Measurements from ENCODE around the gene GFOD2.

Gene GFOD2

DNA sequence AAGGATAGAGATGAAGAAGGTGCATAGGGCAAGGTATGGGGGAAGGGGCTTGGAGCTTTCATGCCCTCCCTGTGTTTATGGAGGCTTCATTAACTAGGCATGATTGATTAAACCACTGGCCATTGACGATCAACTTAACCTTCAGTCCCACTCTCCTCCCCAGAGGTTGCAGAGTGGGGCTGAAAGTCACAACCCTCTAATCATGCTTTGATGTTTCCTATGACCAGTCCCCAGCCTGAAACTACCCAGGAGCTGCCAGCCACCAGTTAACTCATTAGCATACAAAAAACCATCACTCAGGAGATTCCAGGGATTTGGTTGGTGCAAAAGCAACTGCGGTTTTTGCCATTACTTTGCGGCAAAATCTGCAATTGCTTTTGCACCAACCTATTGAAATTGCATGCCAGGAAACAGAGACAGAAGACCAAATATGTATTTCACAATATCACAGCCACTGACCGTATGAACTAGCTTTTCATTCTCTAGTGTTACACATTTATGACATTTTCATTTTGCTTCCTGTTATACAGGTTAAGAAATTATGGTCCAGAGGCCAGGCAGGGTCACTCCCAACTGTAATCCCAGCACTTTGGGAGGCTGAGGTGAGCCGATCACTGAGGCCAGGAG, 5.4 kb downstream of the GFOD2 start:
- H3K4me3 ChIP-seq (ENCODE audit: low read length) = no peak overlapping the region
- no peak overlapping the region for H3K27ac ChIP-seq (ENCODE audit: low read depth, low read length)
- H3K36me3 ChIP-seq (ENCODE audit: control insufficient read depth, insufficient read depth, low read length) = no peaks in the 10 kb centered on the region
- H3K4me1 ChIP-seq (ENCODE audit: control insufficient read depth, insufficient read depth, low read length) = peaks cover 4% of the 10 kb centered on the region
- H3K27me3 ChIP-seq (ENCODE audit: control insufficient read depth, insufficient read depth, low read length) = no peaks in the 10 kb centered on the region
- H3K9ac ChIP-seq (ENCODE audit: low read length) = no peak overlapping the region

DNA sequence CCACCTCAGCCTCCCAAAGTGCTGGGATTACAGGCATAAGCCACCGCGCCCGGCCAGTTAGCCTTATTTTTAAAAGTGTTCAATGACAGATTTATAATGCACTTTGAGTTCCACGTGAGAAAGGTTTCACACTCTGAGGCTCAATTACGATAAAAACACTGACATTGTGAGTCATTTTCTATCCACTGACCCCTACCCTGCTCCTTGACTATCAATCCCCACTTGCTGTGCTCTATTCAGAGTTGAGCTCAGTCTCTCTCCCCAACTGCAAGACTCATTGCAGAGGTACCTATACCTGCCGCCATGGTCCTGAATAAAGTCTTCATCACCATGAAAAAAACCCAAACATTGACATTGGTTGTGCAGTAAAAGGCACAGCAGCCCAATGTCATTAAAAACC, 8.5 kb downstream of the GFOD2 start:
- H3K36me3 ChIP-seq (ENCODE audit: control insufficient read depth, insufficient read depth, low read length) = no peaks in the 10 kb centered on the region
- H3K4me1 ChIP-seq (ENCODE audit: control insufficient read depth, insufficient read depth, low read length) = no peaks in the 10 kb centered on the region
- H3K27ac ChIP-seq (ENCODE audit: low read depth, low read length) = no peak overlapping the region
- no peak overlapping the region for H3K4me3 ChIP-seq (ENCODE audit: low read length)
- H3K27me3 ChIP-seq (ENCODE audit: control insufficient read depth, insufficient read depth, low read length) = no peaks in the 10 kb centered on the region
- H3K9ac ChIP-seq (ENCODE audit: low read length) = no peak overlapping the region

- Histone ChIP-seq H3K4me1 (ENCODE audit: control insufficient read depth, insufficient read depth, low read length) (no peaks in the 10 kb centered on the region), H3K27me3 (ENCODE audit: control insufficient read depth, insufficient read depth, low read length) (no peaks in the 10 kb centered on the region), H3K9ac (ENCODE audit: low read length) (no peak overlapping the region), H3K4me3 (ENCODE audit: low read length) (no peak overlapping the region), H3K27ac (ENCODE audit: low read depth, low read length) (no peak overlapping the region), H3K36me3 (ENCODE audit: control insufficient read depth, insufficient read depth, low read length) (no peaks in the 10 kb centered on the region)
These were observed 10.1 kb downstream of the GFOD2 start for GRCh38 chr16:67709050-67709449.

GRCh38 chr16:67708368-67708771, 10.7 kb downstream of the GFOD2 start:
- Histone ChIP-seq H3K27me3 (ENCODE audit: control insufficient read depth, insufficient read depth, low read length) (no peaks in the 10 kb centered on the region), H3K4me3 (ENCODE audit: low read length) (no peak overlapping the region), H3K27ac (ENCODE audit: low read depth, low read length) (no peak overlapping the region)

GRCh38 chr16:67707790-67708189, 11.3 kb downstream of the GFOD2 start:
- Histone ChIP-seq H3K36me3 (ENCODE audit: control insufficient read depth, insufficient read depth, low read length) (no peaks in the 10 kb centered on the region), H3K4me1 (ENCODE audit: control insufficient read depth, insufficient read depth, low read length) (no peaks in the 10 kb centered on the region), H3K27ac (ENCODE audit: low read depth, low read length) (no peak overlapping the region), H3K9ac (ENCODE audit: low read length) (no peak overlapping the region), H3K27me3 (ENCODE audit: control insufficient read depth, insufficient read depth, low read length) (no peaks in the 10 kb centered on the region), H3K4me3 (ENCODE audit: low read length) (no peak overlapping the region)

More at GRCh38 chr16:67708368-67708771, 10.7 kb downstream of the GFOD2 start:
- no peaks in the 10 kb centered on the region for H3K4me1 ChIP-seq (ENCODE audit: control insufficient read depth, insufficient read depth, low read length)
- H3K36me3 ChIP-seq (ENCODE audit: control insufficient read depth, insufficient read depth, low read length) = no peaks in the 10 kb centered on the region
- no peak overlapping the region for H3K9ac ChIP-seq (ENCODE audit: low read length)

DNA sequence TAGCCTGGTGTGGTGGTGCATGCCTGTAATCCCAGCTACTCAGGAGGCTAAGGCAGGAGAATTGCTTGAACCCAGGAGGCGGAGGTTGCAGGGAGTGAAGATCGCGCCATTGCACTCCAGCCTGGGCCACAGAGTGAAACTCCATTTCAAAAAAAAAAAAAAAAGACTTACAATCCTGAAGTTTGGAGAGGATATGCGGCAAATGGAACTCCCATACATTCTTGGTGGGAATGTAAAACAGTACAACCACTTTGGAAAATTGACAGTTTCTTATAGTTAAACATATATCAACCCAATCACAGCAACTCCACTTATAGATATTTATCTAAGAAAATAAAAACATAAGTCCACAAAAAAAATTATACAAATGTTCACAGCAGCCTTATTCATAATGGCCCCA, 11.9 kb downstream of the GFOD2 start:
- Histone ChIP-seq H3K27me3 (ENCODE audit: control insufficient read depth, insufficient read depth, low read length) (no peaks in the 10 kb centered on the region), H3K9ac (ENCODE audit: low read length) (no peak overlapping the region), H3K27ac (ENCODE audit: low read depth, low read length) (no peak overlapping the region), H3K4me3 (ENCODE audit: low read length) (no peak overlapping the region), H3K4me1 (ENCODE audit: control insufficient read depth, insufficient read depth, low read length) (no peaks in the 10 kb centered on the region), H3K36me3 (ENCODE audit: control insufficient read depth, insufficient read depth, low read length) (no peaks in the 10 kb centered on the region)

GRCh38 chr16:67704110-67704509, 15.0 kb downstream of the GFOD2 start:
- Histone ChIP-seq H3K27me3 (ENCODE audit: control insufficient read depth, insufficient read depth, low read length) (no peaks in the 10 kb centered on the region), H3K4me3 (ENCODE audit: low read length) (no peak overlapping the region), H3K4me1 (ENCODE audit: control insufficient read depth, insufficient read depth, low read length) (no peaks in the 10 kb centered on the region), H3K36me3 (ENCODE audit: control insufficient read depth, insufficient read depth, low read length) (peaks cover 3% of the 10 kb centered on the region), H3K9ac (ENCODE audit: low read length) (no peak overlapping the region), H3K27ac (ENCODE audit: low read depth, low read length) (no peak overlapping the region)

DNA sequence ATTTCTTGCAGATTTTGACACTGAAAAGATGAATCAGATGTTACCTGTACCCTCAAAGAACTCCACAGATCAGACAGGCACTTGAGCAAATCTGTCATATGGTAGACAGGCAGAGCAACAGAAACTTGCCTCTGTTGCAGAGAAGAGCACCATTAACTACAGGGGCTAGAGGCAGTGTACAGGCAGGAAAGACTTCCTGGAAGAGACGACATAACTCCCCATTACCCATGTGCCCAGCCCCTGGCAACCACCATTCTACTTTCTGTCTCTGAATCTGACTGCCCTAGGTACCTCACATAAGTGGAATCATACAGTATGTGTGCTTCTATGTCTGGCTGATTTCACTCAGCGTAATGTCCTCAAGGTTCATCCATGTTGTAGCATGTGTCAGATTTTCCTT, 15.5 kb downstream of the GFOD2 start:
- Histone ChIP-seq H3K27ac (ENCODE audit: low read depth, low read length) (no peak overlapping the region), H3K4me1 (ENCODE audit: control insufficient read depth, insufficient read depth, low read length) (no peaks in the 10 kb centered on the region), H3K4me3 (ENCODE audit: low read length) (no peak overlapping the region), H3K9ac (ENCODE audit: low read length) (no peak overlapping the region), H3K36me3 (ENCODE audit: control insufficient read depth, insufficient read depth, low read length) (peaks cover 3% of the 10 kb centered on the region), H3K27me3 (ENCODE audit: control insufficient read depth, insufficient read depth, low read length) (no peaks in the 10 kb centered on the region)

- no peak overlapping the region for H3K27ac ChIP-seq (ENCODE audit: low read depth, low read length)
- no peaks in the 10 kb centered on the region for H3K4me1 ChIP-seq (ENCODE audit: control insufficient read depth, insufficient read depth, low read length)
- H3K36me3 ChIP-seq (ENCODE audit: control insufficient read depth, insufficient read depth, low read length) = peaks cover 3% of the 10 kb centered on the region
- no peak overlapping the region for H3K9ac ChIP-seq (ENCODE audit: low read length)
- no peaks in the 10 kb centered on the region for H3K27me3 ChIP-seq (ENCODE audit: control insufficient read depth, insufficient read depth, low read length)
- no peak overlapping the region for H3K4me3 ChIP-seq (ENCODE audit: low read length)
These were observed 17.0 kb downstream of the GFOD2 start for GRCh38 chr16:67702130-67702529.

DNA sequence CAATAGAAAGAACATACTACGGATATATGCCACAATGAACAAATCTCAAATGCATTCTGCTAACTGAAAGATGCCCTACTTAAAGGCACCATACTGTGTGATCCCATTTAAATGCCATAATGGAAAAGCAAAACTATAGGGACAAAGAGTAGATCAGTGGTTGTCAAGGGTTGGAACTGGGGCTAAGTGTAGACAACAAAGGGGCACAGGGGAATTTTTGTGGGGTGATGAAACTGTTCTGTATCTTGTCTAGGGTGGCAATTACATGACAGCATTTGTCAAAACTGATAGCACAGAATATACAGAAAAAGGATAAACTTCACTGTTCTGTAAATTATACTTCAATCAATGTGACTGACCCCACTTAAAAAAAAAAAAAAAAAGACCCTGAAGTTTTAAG, 17.7 kb downstream of the GFOD2 start:
- no peak overlapping the region for H3K4me3 ChIP-seq (ENCODE audit: low read length)
- no peaks in the 10 kb centered on the region for H3K27me3 ChIP-seq (ENCODE audit: control insufficient read depth, insufficient read depth, low read length)
- no peak overlapping the region for H3K9ac ChIP-seq (ENCODE audit: low read length)
- H3K27ac ChIP-seq (ENCODE audit: low read depth, low read length) = no peak overlapping the region
- H3K36me3 ChIP-seq (ENCODE audit: control insufficient read depth, insufficient read depth, low read length) = peaks cover 3% of the 10 kb centered on the region
- no peaks in the 10 kb centered on the region for H3K4me1 ChIP-seq (ENCODE audit: control insufficient read depth, insufficient read depth, low read length)

DNA sequence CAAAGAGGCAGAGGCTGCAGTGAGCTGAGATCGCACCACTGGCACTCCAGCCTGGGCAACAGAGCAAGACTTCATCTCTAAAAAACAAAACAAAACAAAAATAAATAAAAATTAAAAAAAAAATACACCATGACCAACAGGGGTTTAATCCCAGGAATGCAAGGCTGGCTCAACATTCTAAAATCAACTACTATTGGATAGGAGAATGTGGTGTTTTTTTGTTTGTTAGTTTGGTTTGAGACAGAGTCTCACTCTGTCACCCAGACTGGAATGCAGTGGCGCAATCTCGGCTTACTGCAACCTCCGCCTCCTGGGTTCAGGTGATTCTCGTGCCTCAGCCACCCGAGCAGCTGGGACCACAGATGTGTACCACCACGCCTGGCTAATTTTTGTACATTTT, 19.9 kb downstream of the GFOD2 start:
- H3K9ac ChIP-seq (ENCODE audit: low read length) = no peak overlapping the region
- H3K36me3 ChIP-seq (ENCODE audit: control insufficient read depth, insufficient read depth, low read length) = peaks cover 3% of the 10 kb centered on the region
- no peak overlapping the region for H3K27ac ChIP-seq (ENCODE audit: low read depth, low read length)
- no peaks in the 10 kb centered on the region for H3K4me1 ChIP-seq (ENCODE audit: control insufficient read depth, insufficient read depth, low read length)
- no peaks in the 10 kb centered on the region for H3K27me3 ChIP-seq (ENCODE audit: control insufficient read depth, insufficient read depth, low read length)
- no peak overlapping the region for H3K4me3 ChIP-seq (ENCODE audit: low read length)

DNA sequence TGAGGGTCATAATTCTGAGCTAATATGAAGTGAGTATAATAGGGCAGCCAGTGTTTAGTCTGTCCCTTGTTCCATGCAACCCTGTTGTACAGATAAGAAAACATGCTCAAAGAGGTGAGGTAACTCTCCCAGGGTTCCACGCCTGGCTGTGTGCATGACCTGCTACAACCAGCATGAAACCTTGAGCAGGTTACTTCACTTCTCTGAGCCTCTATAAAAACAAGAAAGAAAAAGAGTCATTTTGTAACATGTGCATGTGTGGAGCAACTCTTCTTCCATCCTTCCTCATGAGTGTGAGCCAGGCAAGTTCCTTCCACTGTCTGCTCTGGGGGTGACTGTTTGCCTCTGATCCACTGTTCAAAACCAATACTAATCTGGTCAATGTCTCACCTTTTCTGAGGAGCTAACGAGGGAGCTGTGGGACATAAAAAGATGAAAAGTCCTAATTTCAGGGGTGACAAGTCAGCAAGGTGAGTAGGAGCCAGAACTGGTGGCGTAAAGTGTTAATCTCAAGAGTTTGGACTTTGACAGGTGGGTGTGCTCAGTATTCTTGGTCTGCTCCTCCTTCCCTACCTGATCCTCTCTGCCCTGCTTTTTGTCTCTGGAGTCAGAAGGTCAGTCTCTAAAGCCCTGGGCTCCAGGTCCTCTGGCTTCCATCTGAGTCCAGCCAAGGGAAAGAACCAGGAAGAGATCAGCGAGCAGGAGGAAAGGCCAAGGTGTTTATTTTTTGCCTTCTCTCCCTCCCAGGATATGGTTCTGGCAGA, 21.5 kb downstream of the GFOD2 start:
- no peak overlapping the region for H3K9ac ChIP-seq (ENCODE audit: low read length)
- H3K27me3 ChIP-seq (ENCODE audit: control insufficient read depth, insufficient read depth, low read length) = no peaks in the 10 kb centered on the region
- no peak overlapping the region for H3K4me3 ChIP-seq (ENCODE audit: low read length)
- peaks cover 3% of the 10 kb centered on the region for H3K36me3 ChIP-seq (ENCODE audit: control insufficient read depth, insufficient read depth, low read length)
- H3K27ac ChIP-seq (ENCODE audit: low read depth, low read length) = no peak overlapping the region
- H3K4me1 ChIP-seq (ENCODE audit: control insufficient read depth, insufficient read depth, low read length) = no peaks in the 10 kb centered on the region

GRCh38 chr16:67694611-67695010, 24.5 kb downstream of the GFOD2 start:
- H3K4me1 ChIP-seq (ENCODE audit: control insufficient read depth, insufficient read depth, low read length) = no peaks in the 10 kb centered on the region

More at GRCh38 chr16:67694611-67695010, 24.5 kb downstream of the GFOD2 start:
- H3K36me3 ChIP-seq (ENCODE audit: control insufficient read depth, insufficient read depth, low read length) = no peaks in the 10 kb centered on the region
- H3K9ac ChIP-seq (ENCODE audit: low read length) = no peak overlapping the region
- H3K27ac ChIP-seq (ENCODE audit: low read depth, low read length) = no peak overlapping the region
- no peaks in the 10 kb centered on the region for H3K27me3 ChIP-seq (ENCODE audit: control insufficient read depth, insufficient read depth, low read length)
- no peak overlapping the region for H3K4me3 ChIP-seq (ENCODE audit: low read length)
